H1 (cell line): ENCODE results near the gene SPINK4. TPM values are rescaled to one million over a fixed set of nuclear protein-coding genes. Genes with fewer than 3 reads are reported as not detected.

Experiments used
- CTCF ChIA-PET: fragments of 300-600 bp; sonication (Branson Sonifier 250); formaldehyde crosslinking; loops from one replicate; lab custom pipeline; 2021; ENCODE audit not compliant: partially characterized antibody; lab: Charles Lee
- POLR2A ChIA-PET: fragments of 300-600 bp; sonication (Branson Sonifier 250); formaldehyde crosslinking; loops from one replicate; lab custom pipeline; 2021; ENCODE audit warnings: inconsistent platforms; ENCODE audit not compliant: partially characterized antibody; lab: Charles Lee
- DNase-seq, 2 experiments: peaks; one replicate each; pipeline versions ENCODE4 v3.0.0 to v3.0.0-alpha.2; 2010 to 2022; ENCODE audit warnings: low spot score in 2 of 2, low read depth in 1 of 2, mixed read lengths in 1 of 2
- FAIRE-seq: peaks from 2 replicates; lab custom pipeline; 2011; peaks lifted over from hg19 to GRCh38; lab: Jason Lieb, UNC
- H2AFZ ChIP-seq: 2 replicates; pipeline ENCODE4 v1.8.1; 2012; ENCODE audit warnings: low read length, inconsistent platforms
- H2AK5ac ChIP-seq: 2 replicates; pipeline ENCODE4 v1.6.1; 2013; ENCODE audit warnings: low read depth, low read length
- H2BK120ac ChIP-seq: replicated peaks from 2 replicates; pipeline ENCODE3; 2013; ENCODE audit warnings: low read depth, low read length, inconsistent platforms
- H2BK12ac ChIP-seq: 2 replicates; pipeline ENCODE4 v1.6.1; 2013; ENCODE audit warnings: low read depth, low read length
- H2BK15ac ChIP-seq: 2 replicates; pipeline ENCODE4 v1.6.1; 2013; ENCODE audit warnings: low read length
- H2BK20ac ChIP-seq: 2 replicates; pipeline ENCODE4 v1.6.1; 2013; ENCODE audit warnings: low read length
- H2BK5ac ChIP-seq: 2 replicates; pipeline ENCODE4 v1.6.1; 2013; ENCODE audit warnings: low read depth, low read length
- H3K14ac ChIP-seq: 2 replicates; pipeline ENCODE4 v1.6.1; 2013; ENCODE audit warnings: inconsistent platforms; ENCODE audit not compliant: insufficient read length
- H3K18ac ChIP-seq: 2 replicates; pipeline ENCODE4 v1.6.1; 2013; ENCODE audit warnings: low read length; ENCODE audit errors: extremely low read depth
- H3K23ac ChIP-seq: 2 replicates; pipeline ENCODE4 v1.6.1; 2013; ENCODE audit warnings: inconsistent platforms; ENCODE audit not compliant: insufficient read length
- H3K23me2 ChIP-seq: 2 replicates; pipeline ENCODE4 v1.6.1; 2013; ENCODE audit warnings: low read depth, low read length
- H3K27ac ChIP-seq: 2 replicates; pipeline ENCODE4 v1.6.1; 2011; ENCODE audit warnings: low read depth, low read length, inconsistent platforms
- H3K27me3 ChIP-seq, 4 experiments: replicated peaks in 1 of 4; 1 replicate in 1 of 4; 2 replicates in 3 of 4; pipeline versions ENCODE4 v1.6.1 to v1.8.1; 2011 to 2013; ENCODE audit warnings: low read length in 3 of 4, mild to moderate bottlenecking in 3 of 4, inconsistent platforms in 2 of 4, mixed read lengths in 2 of 4, moderate library complexity in 1 of 4; ENCODE audit not compliant: control insufficient read depth in 3 of 4, insufficient read depth in 3 of 4; ENCODE audit errors: extremely low read depth in 1 of 4
- H3K36me3 ChIP-seq, 4 experiments: 2 replicates each; pipeline versions ENCODE4 v1.6.1 to v1.8.1; 2011 to 2013; ENCODE audit warnings: mild to moderate bottlenecking in 4 of 4, low read length in 3 of 4, moderate library complexity in 2 of 4, control low read depth in 1 of 4, inconsistent platforms in 1 of 4; ENCODE audit not compliant: insufficient read depth in 4 of 4, control insufficient read depth in 2 of 4
- H3K4ac ChIP-seq: replicated peaks from 2 replicates; pipeline ENCODE3; 2013; ENCODE audit warnings: low read length, low read depth, mixed read lengths, inconsistent platforms; ENCODE audit not compliant: insufficient read length
- H3K4me1 ChIP-seq, 4 experiments: replicated peaks in 1 of 4; 1 replicate in 1 of 4; 2 replicates in 3 of 4; pipeline versions ENCODE4 v1.6.1 to v1.8.1; 2011 to 2013; ENCODE audit warnings: low read length in 3 of 4, inconsistent platforms in 2 of 4, mixed read lengths in 1 of 4; ENCODE audit not compliant: insufficient read depth in 4 of 4, control insufficient read depth in 3 of 4
- H3K4me2 ChIP-seq, 2 experiments: 2 replicates each; pipeline versions ENCODE4 v1.6.1 to v1.8.1; 2011 to 2013; ENCODE audit warnings: low read depth in 2 of 2, low read length in 2 of 2, control low read depth in 1 of 2, inconsistent platforms in 1 of 2, mild to moderate bottlenecking in 1 of 2; ENCODE audit not compliant: insufficient read depth in 1 of 2
- H3K4me3 ChIP-seq, 4 experiments: fragments of 200-600, 300-600 bp in 1 of 4; sonication (generic), shearing (Covaris generic), sonication (Bioruptor Twin) in 1 of 4; 2 replicates each; pipeline versions ENCODE4 v1.5.1 to v1.8.1; 2011 to 2016; ENCODE audit warnings: low read length in 4 of 4, low read depth in 3 of 4, control low read depth in 2 of 4, inconsistent platforms in 2 of 4, mild to moderate bottlenecking in 2 of 4, mixed read lengths in 1 of 4, moderate library complexity in 1 of 4; ENCODE audit not compliant: insufficient read depth in 2 of 4; ENCODE audit errors: extremely low read depth in 1 of 4
- H3K56ac ChIP-seq: replicated peaks from 2 replicates; pipeline ENCODE3; 2013; ENCODE audit warnings: low read depth, mild to moderate bottlenecking, mixed read lengths, low read length, inconsistent platforms; ENCODE audit not compliant: insufficient read length
- H3K79me1 ChIP-seq: 2 replicates; pipeline ENCODE4 v1.6.1; 2013; ENCODE audit warnings: low read depth, low read length, control low read depth
- H3K79me2 ChIP-seq, 2 experiments: 2 replicates each; pipeline versions ENCODE4 v1.6.1 to v1.8.1; 2012 to 2013; ENCODE audit warnings: low read length in 2 of 2, mild to moderate bottlenecking in 2 of 2, inconsistent platforms in 1 of 2; ENCODE audit not compliant: insufficient read depth in 2 of 2, control insufficient read depth in 1 of 2
- H3K9ac ChIP-seq, 4 experiments: replicated peaks in 1 of 4; 1 replicate in 1 of 4; 2 replicates in 3 of 4; pipeline versions ENCODE4 v1.6.1 to v1.8.1; 2011 to 2013; ENCODE audit warnings: low read depth in 3 of 4, low read length in 3 of 4, control low read depth in 2 of 4, mild to moderate bottlenecking in 2 of 4, moderate library complexity in 2 of 4, inconsistent platforms in 1 of 4; ENCODE audit errors: extremely low read depth in 1 of 4
- H3K9me3 ChIP-seq, 2 experiments: 2 replicates each; pipeline versions ENCODE4 v1.6.1 to v1.8.1; 2012 to 2013; ENCODE audit warnings: mild to moderate bottlenecking in 2 of 2, moderate library complexity in 2 of 2, control low read depth in 1 of 2, inconsistent platforms in 1 of 2, low read depth in 1 of 2, low read length in 1 of 2, mixed read lengths in 1 of 2; ENCODE audit not compliant: insufficient read depth in 2 of 2
- H4K20me1 ChIP-seq, 2 experiments: replicated peaks in 1 of 2; 2 replicates each; pipeline versions ENCODE3 to v1.8.1; 2011 to 2013; ENCODE audit warnings: inconsistent platforms in 2 of 2, low read length in 2 of 2, mild to moderate bottlenecking in 1 of 2; ENCODE audit not compliant: insufficient read depth in 2 of 2, control insufficient read depth in 1 of 2
- H4K5ac ChIP-seq: 2 replicates; pipeline ENCODE4 v1.6.1; 2013; ENCODE audit warnings: low read length, low read depth, mixed read lengths, inconsistent platforms; ENCODE audit not compliant: insufficient read length
- H4K8ac ChIP-seq: 2 replicates; pipeline ENCODE4 v1.8.0; 2013; ENCODE audit warnings: mild to moderate bottlenecking, moderate library complexity, low read length, inconsistent platforms; ENCODE audit not compliant: insufficient read depth; ENCODE audit errors: extremely low read depth
- H4K91ac ChIP-seq: replicated peaks from 2 replicates; pipeline ENCODE3; 2013; ENCODE audit warnings: low read length, mixed read lengths, inconsistent platforms; ENCODE audit not compliant: insufficient read length
- ASH2L ChIP-seq: fragments of 200-600, 300-600 bp; sonication (generic); IDR thresholded peaks from one replicate; pipeline ENCODE4 v1.7.1; 2017; ENCODE audit warnings: low read length
- ATF2 ChIP-seq: IDR thresholded peaks from 2 replicates; pipeline ENCODE4 v1.6.1; 2012; ENCODE audit warnings: low read length, inconsistent platforms
- CTCF ChIP-seq, 3 experiments: IDR thresholded peaks; 1 replicate in 2 of 3; 2 replicates in 1 of 3; pipeline versions ENCODE4 v1.5.1 to v1.6.1; 2011; ENCODE audit warnings: low read length in 3 of 3, mild to moderate bottlenecking in 3 of 3, inconsistent platforms in 2 of 3, low read depth in 1 of 3, moderate library complexity in 1 of 3; ENCODE audit not compliant: insufficient read depth in 1 of 3; ENCODE audit errors: control extremely low read depth in 1 of 3
- HDAC2 ChIP-seq, 2 experiments: fragments of 300-600 bp in 1 of 2; sonication (generic) in 1 of 2; IDR thresholded peaks; 2 replicates each; pipeline ENCODE4 v1.6.1; 2011 to 2012; ENCODE audit warnings: low read depth in 2 of 2, low read length in 2 of 2, mild to moderate bottlenecking in 2 of 2, moderate library complexity in 2 of 2, borderline replicate concordance in 1 of 2, inconsistent platforms in 1 of 2
- MAFK ChIP-seq: IDR thresholded peaks from 2 replicates; pipeline ENCODE4 v1.6.1; 2012; ENCODE audit warnings: low read depth, mild to moderate bottlenecking, improper control_type of control experiment, low read length
- NRF1 ChIP-seq: IDR thresholded peaks from 2 replicates; pipeline ENCODE4 v1.6.1; 2011; ENCODE audit warnings: mild to moderate bottlenecking, low read depth, low read length, improper control_type of control experiment
- SP2 ChIP-seq: IDR thresholded peaks from 2 replicates; pipeline ENCODE4 v1.6.1; 2012; ENCODE audit warnings: mild to moderate bottlenecking, low read length, inconsistent platforms
- TEAD4 ChIP-seq: IDR thresholded peaks from 2 replicates; pipeline ENCODE4 v1.6.1; 2012; ENCODE audit warnings: low read depth, low read length, inconsistent platforms, mixed read lengths
- WGBS, 2 experiments: shearing (Covaris generic) in 1 of 2; methylation state at CpG; one replicate each; pipeline versions ENCODE4 v1.1.6 to v1.1.7; 2013 to 2015; ENCODE audit warnings: low lambda C conversion rate in 2 of 2, mixed read lengths in 2 of 2, inconsistent platforms in 1 of 2, low coverage in 1 of 2, missing lambda C conversion rate in 1 of 2; ENCODE audit not compliant: insufficient replicate concordance in 2 of 2, insufficient coverage in 1 of 2, insufficient read length in 1 of 2; ENCODE audit errors: extremely low coverage in 1 of 2, missing lambda C conversion rate in 1 of 2; 5-methylcytosine and 5-hydroxymethylcytosine counted together
- polyA plus RNA-seq, 7 experiments: library from polyadenylated mRNA; depleted of rRNA in 3 of 7; stranded (reverse) in 5 of 7; unstranded in 2 of 7; fragments of >200 nt in 5 of 7; fragments of 200-250 nt in 2 of 7; gene quantifications; 1 replicate in 5 of 7; 2 replicates in 1 of 7; 4 replicates in 1 of 7; pipeline versions ENCODE4 v1.2.1 to v1.2.3, GENCODE V29; 2011 to 2013; ENCODE audit warnings: missing spikeins in 2 of 7, mixed read lengths in 2 of 7
- total RNA-seq: library from RNA; stranded (reverse); fragmentation: NEBNext Ultra II Directional; extraction: Animal tissue kit (Norgen Biotek cat#: 25700); gene quantifications from 2 replicates; pipeline ENCODE4 v1.2.1, GENCODE V29; 2021

Gene SPINK4
- total and polyA plus RNA-seq, 2 of the 8 experiments (the other 6 are each of a cell fraction or from before 2014, with no cell fraction given), result not detected

GRCh38 chr9:33289496-33289895, 49.5 kb downstream of the SPINK4 start:
- H3K23ac ChIP-seq, result no peak overlapping the region
- H3K27ac ChIP-seq, result peak overlapping the region; percentile 64
- H2BK120ac ChIP-seq, result no peak overlapping the region
- peak overlapping the region; percentile 78 for H3K4ac ChIP-seq
- H3K4me2 ChIP-seq, result peak overlapping the region; percentile 74 to 85
- H2AK5ac ChIP-seq, result no peak overlapping the region; the same call in 1 of the 2 replicates
- peaks cover 0 to 9% (median under 1%) of the 10 kb centered on the region in 4 experiments; a peak in 3 of 8 replicates for H3K36me3 ChIP-seq
- no peak overlapping the region; the same call in 1 of the 2 replicates for H2BK5ac ChIP-seq
- no peaks in the 10 kb centered on the region; the same call in 1 of the 2 replicates for H3K23me2 ChIP-seq
- POLR2A ChIA-PET, result interaction anchor here (0.8 to 4.3 kb wide), 14 partner anchors 9 to 269 kb away, joined by 3 to 29 read pairs (median 4); partner anchors contain the start of genes BAG1, CHMP5, DNAJA1 and NOL6
- H3K79me1 ChIP-seq, result peaks cover 3% of the 10 kb centered on the region
- peak overlapping the region; percentile 3 to 97 (median 90); a peak in 7 of 8 replicates for H3K4me3 ChIP-seq
- FAIRE-seq (no peak), DNase-seq (no peak)
- H3K9ac ChIP-seq, result peak overlapping the region; percentile 25 to 99 (median 40); a peak in 5 of 7 replicates
- H3K9me3 ChIP-seq, result no peaks in the 10 kb centered on the region
- no peak overlapping the region for H4K91ac ChIP-seq
- H2AFZ ChIP-seq, result no peak overlapping the region
- H4K8ac ChIP-seq, result peak overlapping the region; percentile 94
- H4K5ac ChIP-seq, result no peak overlapping the region
- peaks cover 0 to 8% (median 2%) of the 10 kb centered on the region in 4 experiments; a peak in 3 of 7 replicates for H3K4me1 ChIP-seq
- H2BK12ac ChIP-seq, result no peak overlapping the region
- TF ChIP-seq SP2, result no peak
- no peak for TF ChIP-seq MAFK
- TF ChIP-seq ATF2, result no peak
- no peak for TF ChIP-seq NRF1
- no peak for TF ChIP-seq HDAC2 (IDR thresholded peaks at IDR 0.05; ENCODE audit: borderline replicate concordance in 1 of 2, low read depth in 2 of 2, low read length in 2 of 2)
- no peak for TF ChIP-seq CTCF (IDR thresholded peaks at IDR 0.05; ENCODE audit: control extremely low read depth in 1 of 3, insufficient read depth in 1 of 3, low read depth in 1 of 3, low read length in 3 of 3)
- TF ChIP-seq TEAD4, result no peak
- TF ChIP-seq ASH2L, result no peak
- no peak overlapping the region for H2BK20ac ChIP-seq
- H3K27me3 ChIP-seq, result no peaks in the 10 kb centered on the region
- H3K56ac ChIP-seq, result no peak overlapping the region
- CTCF ChIA-PET, result interaction anchor here (1.0 to 2.1 kb wide), 3 partner anchors 13 to 178 kb away, joined by 3 to 7 read pairs (median 3); no protein-coding TSS in a partner anchor
- H3K79me2 ChIP-seq, result peaks cover 0 to 38% of the 10 kb centered on the region in 2 experiments; a peak in 3 of 4 replicates
- no peak overlapping the region for H2BK15ac ChIP-seq
- no peaks in the 10 kb centered on the region for H4K20me1 ChIP-seq
- H3K18ac ChIP-seq, result no peak overlapping the region
- no peak overlapping the region for H3K14ac ChIP-seq
- 69% methylated on average over 2 of the region's 12 CpGs; no CpG with 5 or more reads in 1 of the 2 experiments for WGBS, 2 experiments
